ENCODE results near the gene DCBLD2.
"Not testable (repeated sequence)": the region's sequence is repeated elsewhere in the genome, so short reads cannot be mapped to it uniquely, and the experiment has no call there.

DCBLD2 gene

GRCh38 chr3:98884675-98885371, 16.7 kb downstream of the DCBLD2 start:
- H3K4me1 Mint-ChIP-seq (ENCODE audit: low read depth in 2 of 2) = no peaks in the 10 kb centered on the region
- peaks cover 0 to 2% of the 10 kb centered on the region in 2 donors for H3K9me3 Mint-ChIP-seq
- no peak for ATAC-seq (replicated peaks)
- DNase-seq = no peak
- no peak overlapping the region for H3K4me3 Mint-ChIP-seq
- H3K36me3 Mint-ChIP-seq (ENCODE audit: insufficient read depth) = no peaks in the 10 kb centered on the region
- no peak overlapping the region for H3K27ac Mint-ChIP-seq
- H3K27me3 Mint-ChIP-seq = peaks cover 0 to 6% of the 10 kb centered on the region in 2 donors

GRCh38 chr3:98882614-98883333, 18.7 kb downstream of the DCBLD2 start:
- H3K27me3 Mint-ChIP-seq; H3K9me3 Mint-ChIP-seq; H3K4me3 Mint-ChIP-seq; H3K4me1 Mint-ChIP-seq (ENCODE audit: low read depth in 2 of 2); ATAC-seq (replicated peaks); H3K27ac Mint-ChIP-seq; DNase-seq; H3K36me3 Mint-ChIP-seq (ENCODE audit: insufficient read depth): not testable (repeated sequence)

GRCh38 chr3:98877132-98877531, 24.4 kb downstream of the DCBLD2 start:
- ATAC-seq (replicated peaks) = no peak
- no peak overlapping the region for H3K4me3 Mint-ChIP-seq

GRCh38 chr3:98875535-98875934, 26.0 kb downstream of the DCBLD2 start:
- no peak overlapping the region for H3K27ac Mint-ChIP-seq
- ATAC-seq (replicated peaks) = no peak
- H3K4me1 Mint-ChIP-seq (ENCODE audit: low read depth in 2 of 2) = no peaks in the 10 kb centered on the region
- H3K9me3 Mint-ChIP-seq = no peaks in the 10 kb centered on the region
- no peak overlapping the region for H3K4me3 Mint-ChIP-seq
- no peak for DNase-seq
- peaks cover 7 to 14% of the 10 kb centered on the region in 2 donors for H3K27me3 Mint-ChIP-seq
- H3K36me3 Mint-ChIP-seq (ENCODE audit: insufficient read depth) = no peaks in the 10 kb centered on the region

More at GRCh38 chr3:98877132-98877531, 24.4 kb downstream of the DCBLD2 start:
- H3K27ac Mint-ChIP-seq = no peak overlapping the region
- no peaks in the 10 kb centered on the region for H3K9me3 Mint-ChIP-seq
- no peaks in the 10 kb centered on the region for H3K36me3 Mint-ChIP-seq (ENCODE audit: insufficient read depth)
- peaks cover 0 to 6% of the 10 kb centered on the region in 2 donors for H3K27me3 Mint-ChIP-seq
- no peaks in the 10 kb centered on the region for H3K4me1 Mint-ChIP-seq (ENCODE audit: low read depth in 2 of 2)
- no peak for DNase-seq

- Mint-ChIP-seq H3K4me3 (no peak overlapping the region), H3K36me3 (ENCODE audit: insufficient read depth) (no peaks in the 10 kb centered on the region), H3K27ac (no peak overlapping the region), H3K9me3 (no peaks in the 10 kb centered on the region), H3K27me3 (peaks cover 12 to 14% of the 10 kb centered on the region in 2 donors), H3K4me1 (ENCODE audit: low read depth in 2 of 2) (no peaks in the 10 kb centered on the region)
- DNase-seq (no peak), ATAC-seq (replicated peaks) (no peak)
Observed at GRCh38 chr3:98874602-98875249, 26.8 kb downstream of the DCBLD2 start.

GRCh38 chr3:98869391-98869790, 32.1 kb downstream of the DCBLD2 start:
- Mint-ChIP-seq H3K27ac (no peak overlapping the region), H3K9me3 (peaks cover 0 to 2% of the 10 kb centered on the region in 2 donors), H3K4me1 (ENCODE audit: low read depth in 2 of 2) (no peaks in the 10 kb centered on the region), H3K36me3 (ENCODE audit: insufficient read depth) (no peaks in the 10 kb centered on the region), H3K4me3 (no peak overlapping the region), H3K27me3 (peaks cover 12 to 14% of the 10 kb centered on the region in 2 donors)
- DNase-seq (no peak), ATAC-seq (replicated peaks) (no peak)

- ATAC-seq (replicated peaks); H3K27ac Mint-ChIP-seq; H3K4me1 Mint-ChIP-seq (ENCODE audit: low read depth in 2 of 2); H3K27me3 Mint-ChIP-seq; H3K4me3 Mint-ChIP-seq; H3K36me3 Mint-ChIP-seq (ENCODE audit: insufficient read depth); DNase-seq: not testable (repeated sequence)
- H3K9me3 Mint-ChIP-seq = peaks cover 0 to 23% of the 10 kb centered on the region in 2 donors
Observed at GRCh38 chr3:98857971-98858370, 43.5 kb downstream of the DCBLD2 start.

- DNase-seq; H3K27ac Mint-ChIP-seq; H3K36me3 Mint-ChIP-seq (ENCODE audit: insufficient read depth); H3K4me3 Mint-ChIP-seq; H3K4me1 Mint-ChIP-seq (ENCODE audit: low read depth in 2 of 2); ATAC-seq (replicated peaks); H3K27me3 Mint-ChIP-seq: not testable (repeated sequence)
- peaks cover 0 to 21% of the 10 kb centered on the region in 2 donors for H3K9me3 Mint-ChIP-seq
Observed at GRCh38 chr3:98857258-98857657, 44.2 kb downstream of the DCBLD2 start.

- Mint-ChIP-seq H3K9me3 (peaks cover 0 to 17% of the 10 kb centered on the region in 2 donors), H3K27me3 (no peaks in the 10 kb centered on the region), H3K4me1 (ENCODE audit: low read depth in 2 of 2) (no peaks in the 10 kb centered on the region), H3K36me3 (ENCODE audit: insufficient read depth) (no peaks in the 10 kb centered on the region), H3K4me3 (no peak overlapping the region), H3K27ac (no peak overlapping the region)
- DNase-seq (no peak), ATAC-seq (replicated peaks) (no peak)
Observed at GRCh38 chr3:98856724-98857123, 44.8 kb downstream of the DCBLD2 start.

- Mint-ChIP-seq H3K4me1 (ENCODE audit: low read depth in 2 of 2) (no peaks in the 10 kb centered on the region), H3K36me3 (ENCODE audit: insufficient read depth) (no peaks in the 10 kb centered on the region), H3K4me3 (no peak overlapping the region), H3K9me3 (peaks cover 0 to 10% of the 10 kb centered on the region in 2 donors), H3K27me3 (no peaks in the 10 kb centered on the region), H3K27ac (no peak overlapping the region)
- DNase-seq (no peak), ATAC-seq (replicated peaks) (no peak)
Observed at GRCh38 chr3:98855806-98856400, 45.6 kb downstream of the DCBLD2 start.

- Mint-ChIP-seq H3K4me3 (no peak overlapping the region), H3K36me3 (ENCODE audit: insufficient read depth) (no peaks in the 10 kb centered on the region), H3K27me3 (no peaks in the 10 kb centered on the region), H3K9me3 (no peaks in the 10 kb centered on the region), H3K4me1 (ENCODE audit: low read depth in 2 of 2) (no peaks in the 10 kb centered on the region), H3K27ac (no peak overlapping the region)
- ATAC-seq (replicated peaks) = no peak
- DNase-seq = no peak
Observed at GRCh38 chr3:98848108-98848507, 53.4 kb downstream of the DCBLD2 start.

- Mint-ChIP-seq H3K27ac (no peak overlapping the region), H3K9me3 (no peaks in the 10 kb centered on the region), H3K4me1 (ENCODE audit: low read depth in 2 of 2) (no peaks in the 10 kb centered on the region), H3K36me3 (ENCODE audit: insufficient read depth) (no peaks in the 10 kb centered on the region), H3K27me3 (no peaks in the 10 kb centered on the region), H3K4me3 (no peak overlapping the region)
- DNase-seq (no peak), ATAC-seq (replicated peaks) (no peak)
Observed at GRCh38 chr3:98846101-98846500, 55.4 kb downstream of the DCBLD2 start.

- Mint-ChIP-seq H3K4me3 (no peak overlapping the region), H3K27me3 (peaks cover 0 to 4% of the 10 kb centered on the region in 2 donors), H3K9me3 (no peaks in the 10 kb centered on the region), H3K36me3 (ENCODE audit: insufficient read depth) (no peaks in the 10 kb centered on the region), H3K27ac (no peak overlapping the region), H3K4me1 (ENCODE audit: low read depth in 2 of 2) (no peaks in the 10 kb centered on the region)
- DNase-seq = no peak
- no peak for ATAC-seq (replicated peaks)
Observed at GRCh38 chr3:98843266-98843959, 58.1 kb downstream of the DCBLD2 start.

All from effector memory CD8-positive, alpha-beta T cell (primary cell).